ENCODE results near the gene IL34.

IL34 gene

GRCh38 chr16:70678121-70678897 lies 31.9 kb downstream of the IL34 start:
- peak overlapping the region in 1 of 3 experiments; percentile 66 for H3K27ac Mint-ChIP-seq
- peak overlapping the region in 1 of 3 experiments; percentile 66 for H3K4me3 Mint-ChIP-seq
- H3K27me3 Mint-ChIP-seq (ENCODE audit: low read depth), result no peaks in the 10 kb centered on the region
- no peaks in the 10 kb centered on the region for H3K9me3 Mint-ChIP-seq
- H3K36me3 Mint-ChIP-seq (ENCODE audit: low read depth), result peaks cover 35% of the 10 kb centered on the region
- TF ChIP-seq, protein P1, sequence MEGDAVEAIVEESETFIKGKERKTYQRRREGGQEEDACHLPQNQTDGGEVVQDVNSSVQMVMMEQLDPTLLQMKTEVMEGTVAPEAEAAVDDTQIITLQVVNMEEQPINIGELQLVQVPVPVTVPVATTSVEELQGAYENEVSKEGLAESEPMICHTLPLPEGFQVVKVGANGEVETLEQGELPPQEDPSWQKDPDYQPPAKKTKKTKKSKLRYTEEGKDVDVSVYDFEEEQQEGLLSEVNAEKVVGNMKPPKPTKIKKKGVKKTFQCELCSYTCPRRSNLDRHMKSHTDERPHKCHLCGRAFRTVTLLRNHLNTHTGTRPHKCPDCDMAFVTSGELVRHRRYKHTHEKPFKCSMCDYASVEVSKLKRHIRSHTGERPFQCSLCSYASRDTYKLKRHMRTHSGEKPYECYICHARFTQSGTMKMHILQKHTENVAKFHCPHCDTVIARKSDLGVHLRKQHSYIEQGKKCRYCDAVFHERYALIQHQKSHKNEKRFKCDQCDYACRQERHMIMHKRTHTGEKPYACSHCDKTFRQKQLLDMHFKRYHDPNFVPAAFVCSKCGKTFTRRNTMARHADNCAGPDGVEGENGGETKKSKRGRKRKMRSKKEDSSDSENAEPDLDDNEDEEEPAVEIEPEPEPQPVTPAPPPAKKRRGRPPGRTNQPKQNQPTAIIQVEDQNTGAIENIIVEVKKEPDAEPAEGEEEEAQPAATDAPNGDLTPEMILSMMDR (IDR thresholded peaks at IDR 0.05; ENCODE audit: unreplicated experiment in 3 of 3), result no peak
- peaks cover 28% of the 10 kb centered on the region for H3K4me1 Mint-ChIP-seq

DNA sequence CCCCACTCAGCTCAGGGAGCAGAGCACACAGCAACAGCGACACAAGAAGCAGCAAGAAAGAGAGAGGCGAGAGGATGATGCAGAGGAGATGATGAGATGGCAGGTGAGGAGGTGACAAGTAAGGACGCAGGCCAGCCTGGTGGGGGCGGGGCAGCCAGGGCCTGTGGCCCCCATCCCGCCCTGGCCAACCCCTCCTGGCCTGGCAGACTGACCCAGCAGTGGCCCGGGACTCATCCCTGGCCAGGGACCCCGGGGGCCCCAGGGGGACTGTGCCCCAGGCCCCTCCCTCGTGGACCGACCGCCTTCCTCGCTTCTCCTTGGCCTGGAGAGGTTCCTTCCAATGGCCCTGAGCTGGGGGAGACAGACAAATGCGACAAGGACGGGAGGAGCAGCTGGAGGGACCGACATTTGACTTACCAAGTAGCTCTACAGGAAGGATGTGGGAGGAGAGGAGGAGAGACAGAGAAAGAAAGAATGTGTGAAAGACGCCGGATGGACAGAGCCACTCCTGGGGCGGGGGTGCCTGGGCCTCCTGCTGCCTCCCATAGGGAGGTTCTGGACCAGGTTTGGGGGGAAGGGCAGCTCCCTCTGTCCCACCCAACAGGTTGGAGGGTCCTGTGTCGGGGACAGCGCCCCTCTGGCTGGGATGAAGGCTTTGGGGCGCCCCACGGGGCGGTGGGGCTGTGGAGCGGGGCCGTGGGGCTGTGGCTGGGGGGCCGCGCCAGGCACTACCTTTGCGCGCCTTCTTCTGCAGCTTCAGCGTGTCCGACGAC lies 32.7 kb downstream of the IL34 start:
- Mint-ChIP-seq H3K36me3 (ENCODE audit: low read depth) (peaks cover 27% of the 10 kb centered on the region), H3K9me3 (no peaks in the 10 kb centered on the region), H3K4me3 (peak overlapping the region; percentile 29 to 66 (median 37)), H3K4me1 (peaks cover 28% of the 10 kb centered on the region), H3K27me3 (ENCODE audit: low read depth) (no peaks in the 10 kb centered on the region), H3K27ac (peak overlapping the region in 2 of 3 experiments; percentile 66 to 75)
- TF ChIP-seq, protein P1 (IDR thresholded peaks at IDR 0.05; ENCODE audit: unreplicated experiment in 3 of 3), result no peak

DNA sequence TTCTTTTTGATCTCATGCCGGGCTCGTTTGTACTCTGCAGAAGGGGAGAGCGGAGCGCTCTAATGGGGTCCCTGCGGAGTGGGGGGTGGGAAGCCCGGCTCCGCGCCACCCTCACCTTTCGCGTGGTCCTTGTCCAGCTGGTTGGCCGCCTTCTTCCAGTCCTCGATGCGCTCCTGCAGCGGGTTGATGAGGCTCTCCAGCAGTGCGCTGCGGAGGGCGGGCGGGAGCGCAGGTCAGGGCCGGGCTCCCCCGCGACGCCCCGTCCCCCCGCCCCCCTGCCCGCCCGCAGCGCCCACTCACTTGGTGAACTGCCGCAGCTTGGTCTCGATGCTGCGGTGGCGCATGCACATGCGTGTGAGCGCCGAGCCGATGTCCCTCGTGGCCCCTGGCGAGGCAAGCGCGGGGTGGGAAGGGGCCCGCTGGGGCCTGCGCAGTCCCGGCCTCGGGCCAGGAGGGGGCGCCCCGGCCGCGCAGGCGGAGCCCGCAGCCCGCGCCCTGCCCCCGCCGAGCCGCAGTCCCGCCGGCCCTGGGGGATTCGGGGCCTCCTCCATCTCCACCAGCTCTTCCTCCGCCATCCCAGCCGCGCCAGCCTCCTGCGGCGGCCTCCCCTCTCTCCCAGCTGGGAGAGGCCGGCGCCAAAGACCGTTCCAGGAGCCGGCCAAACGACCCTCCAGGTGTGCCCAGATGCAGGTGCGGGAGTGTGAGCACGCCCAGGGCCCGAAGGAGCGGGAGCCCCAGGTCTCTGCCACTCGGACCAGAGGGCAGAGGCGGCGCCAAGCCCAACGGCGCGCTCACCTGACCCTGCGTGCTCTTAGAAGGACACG lies 33.5 kb downstream of the IL34 start:
- TF ChIP-seq, protein P1 (IDR thresholded peaks at IDR 0.05; ENCODE audit: unreplicated experiment in 3 of 3), result peak; percentile 63 to 69 (median 66)
- H3K27ac Mint-ChIP-seq, result no peak overlapping the region
- no peaks in the 10 kb centered on the region for H3K27me3 Mint-ChIP-seq (ENCODE audit: low read depth)
- H3K4me1 Mint-ChIP-seq, result peaks cover 29% of the 10 kb centered on the region
- peaks cover 23% of the 10 kb centered on the region for H3K36me3 Mint-ChIP-seq (ENCODE audit: low read depth)
- no peaks in the 10 kb centered on the region for H3K9me3 Mint-ChIP-seq
- no peak overlapping the region for H3K4me3 Mint-ChIP-seq

DNA sequence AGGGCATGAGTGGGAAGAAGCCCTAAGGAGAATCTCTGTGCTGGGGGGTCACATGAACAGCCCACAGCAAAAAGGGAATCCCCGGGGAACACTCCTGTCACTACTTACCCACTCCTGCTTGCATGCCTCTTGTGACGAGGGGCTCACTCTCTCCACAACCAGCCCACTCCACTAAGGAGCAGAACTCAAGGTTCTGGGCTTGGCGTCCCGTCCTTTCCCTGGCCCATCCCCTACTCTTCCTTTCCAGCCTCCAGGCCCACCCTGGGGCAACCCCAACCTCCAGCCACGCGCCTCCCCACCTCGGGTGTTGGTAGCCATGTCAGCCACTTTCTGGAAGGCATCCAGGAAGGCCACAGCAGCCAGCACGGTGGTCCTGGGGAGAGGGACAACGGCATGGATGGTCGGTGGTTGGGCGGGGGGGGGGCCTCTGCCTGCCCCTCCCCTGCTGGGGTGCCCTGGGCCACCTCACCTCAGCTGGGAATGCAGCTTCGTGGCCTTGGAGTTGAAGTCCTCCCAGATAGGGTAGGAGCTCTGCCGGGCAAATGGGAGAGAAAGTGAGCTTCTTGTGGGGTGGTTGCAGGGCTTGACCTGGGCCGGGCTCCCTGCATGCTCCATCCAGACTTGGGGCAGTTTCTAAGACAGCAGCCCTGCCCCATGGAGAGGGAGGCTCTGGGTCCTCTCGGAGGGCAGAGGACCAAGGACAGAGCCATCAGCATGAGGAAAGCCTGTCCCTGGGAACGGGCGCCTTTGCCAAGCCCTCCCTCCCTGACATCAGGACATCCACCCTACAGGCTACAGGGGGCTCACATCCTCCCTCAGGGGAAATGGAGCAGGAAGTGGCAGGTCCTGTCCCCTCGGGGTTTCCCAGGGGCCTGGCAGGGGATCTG lies 34.4 kb downstream of the IL34 start:
- H3K36me3 Mint-ChIP-seq (ENCODE audit: low read depth), result peaks cover 19% of the 10 kb centered on the region
- H3K27me3 Mint-ChIP-seq (ENCODE audit: low read depth), result no peaks in the 10 kb centered on the region
- no peak overlapping the region for H3K27ac Mint-ChIP-seq
- peak overlapping the region in 1 of 3 experiments; percentile 30 for H3K4me3 Mint-ChIP-seq
- TF ChIP-seq, protein P1 (IDR thresholded peaks at IDR 0.05; ENCODE audit: unreplicated experiment in 3 of 3), result no peak
- peaks cover 29% of the 10 kb centered on the region for H3K4me1 Mint-ChIP-seq
- H3K9me3 Mint-ChIP-seq, result no peaks in the 10 kb centered on the region
